PC-3 (cell line): ENCODE measurements around the gene SAMSN1. TPM values are rescaled to one million over a fixed set of nuclear protein-coding genes. Genes with fewer than 3 reads are reported as not detected.
"Not testable (repeated sequence)": the region's sequence is repeated elsewhere in the genome, so short reads cannot be mapped to it uniquely, and the experiment has no call there.

Source experiments
- ATAC-seq: fragments of 200-7000 bp; cut with Tn5 transposase; 2 replicates; pipeline ENCODE4 v1.9.1; 2020; ENCODE audit warnings: mild to moderate bottlenecking, moderate library complexity
- BruUV-seq: library from RNA; stranded (reverse); fragments of 400-500 nt; replicated peaks from 2 replicates; lab custom pipeline; 2021; lab: Mats Ljungman, UMichigan
- CTCF ChIA-PET: fragments of 300-600 bp; sonication (Branson Sonifier 250); formaldehyde crosslinking; loops from one replicate; lab custom pipeline; 2022; ENCODE audit warnings: antibody characterized with exemption; lab: Charles Lee
- POLR2A ChIA-PET: fragments of 300-600 bp; sonication (Branson Sonifier 250); formaldehyde crosslinking; loops from one replicate; lab custom pipeline; 2022; ENCODE audit warnings: antibody characterized with exemption; ENCODE audit not compliant: unreplicated experiment; lab: Charles Lee
- DNase-seq: peaks from one replicate; pipeline ENCODE4 v3.0.0-alpha.2; 2015
- H2AFZ ChIP-seq: fragments of 300-600 bp; sonication (generic); 2 replicates; pipeline ENCODE4 v1.6.0; 2016; ENCODE audit warnings: antibody characterized with exemption, low read length
- H3F3A ChIP-seq: fragments of 300-600 bp; sonication (generic); one replicate; pipeline ENCODE4 v1.6.0; 2017; ENCODE audit warnings: antibody characterized with exemption, low read length, control low read depth, mild to moderate bottlenecking; ENCODE audit not compliant: unreplicated experiment
- H3K27ac ChIP-seq: fragments of 300-600 bp; sonication (generic); 2 replicates; pipeline ENCODE4 v1.5.1; 2016; ENCODE audit warnings: mild to moderate bottlenecking, low read length
- H3K27me3 ChIP-seq: fragments of 300-600 bp; sonication (generic); 2 replicates; pipeline ENCODE4 v1.6.1; 2016; ENCODE audit warnings: low read length, mixed read lengths
- H3K36me3 ChIP-seq: fragments of 300-600 bp; sonication (generic); 2 replicates; pipeline ENCODE4 v1.6.1; 2016; ENCODE audit warnings: low read depth, mixed run types, low read length, mixed read lengths
- H3K4me1 ChIP-seq: fragments of 300-600 bp; sonication (generic); 2 replicates; pipeline ENCODE4 v1.5.1; 2016; ENCODE audit warnings: low read length; ENCODE audit not compliant: insufficient read depth
- H3K4me2 ChIP-seq: fragments of 300-600 bp; sonication (generic); 2 replicates; pipeline ENCODE4 v1.6.0; 2016; ENCODE audit warnings: low read length
- H3K4me3 ChIP-seq: fragments of 300-600 bp; sonication (generic); 2 replicates; pipeline ENCODE4 v1.5.1; 2016; ENCODE audit warnings: mild to moderate bottlenecking, low read length, mixed read lengths
- H3K79me2 ChIP-seq: fragments of 300-600 bp; sonication (generic); 2 replicates; pipeline ENCODE4 v1.6.1; 2017; ENCODE audit warnings: low read length, mixed read lengths
- H3K9ac ChIP-seq: fragments of 300-600 bp; sonication (generic); 2 replicates; pipeline ENCODE4 v1.6.0; 2016; ENCODE audit warnings: mild to moderate bottlenecking, low read length
- H3K9me2 ChIP-seq: fragments of 300-600 bp; sonication (generic); replicated peaks from 2 replicates; pipeline ENCODE4 v1.6.1; 2016; ENCODE audit warnings: mixed run types, low read length, mixed read lengths
- H3K9me3 ChIP-seq: fragments of 300-600 bp; sonication (generic); 2 replicates; pipeline ENCODE4 v1.6.1; 2016; ENCODE audit warnings: low read length, mixed read lengths
- H4K20me1 ChIP-seq: fragments of 300-600 bp; sonication (generic); 2 replicates; pipeline ENCODE4 v1.6.1; 2016; ENCODE audit warnings: low read length, mixed read lengths
- CTCF ChIP-seq: fragments of 300-600 bp; sonication (generic); conservative IDR thresholded peaks from 2 replicates; pipeline ENCODE4 v1.5.1; 2017; ENCODE audit warnings: antibody characterized with exemption, low read depth, mild to moderate bottlenecking, low read length
- EZH2 ChIP-seq: fragments of 300-600 bp; sonication (generic); IDR thresholded peaks from one replicate; pipeline ENCODE4 v1.6.1; 2017; ENCODE audit warnings: antibody characterized with exemption, mild to moderate bottlenecking, low read length; ENCODE audit not compliant: unreplicated experiment
- EZH2phosphoT487 ChIP-seq: fragments of 300-600 bp; sonication (generic); IDR thresholded peaks from 2 replicates; pipeline ENCODE4 v1.6.1; 2018; ENCODE audit warnings: mild to moderate bottlenecking, antibody characterized with exemption, low read length, borderline replicate concordance
- intact Hi-C: fragments of 100-400 bp; cut with micrococcal nuclease; formaldehyde crosslinking; loops from 2 replicates; pipeline ENCODE4 v1.9.0; 2023
- total RNA-seq: library from RNA; depleted of rRNA; stranded (reverse); fragments of >200 nt; gene quantifications from 2 replicates; pipeline ENCODE4 v1.2.3, GENCODE V29; 2014

SAMSN1 gene
- total RNA-seq, 1 experiment from 2014 or later, result not detected

DNA sequence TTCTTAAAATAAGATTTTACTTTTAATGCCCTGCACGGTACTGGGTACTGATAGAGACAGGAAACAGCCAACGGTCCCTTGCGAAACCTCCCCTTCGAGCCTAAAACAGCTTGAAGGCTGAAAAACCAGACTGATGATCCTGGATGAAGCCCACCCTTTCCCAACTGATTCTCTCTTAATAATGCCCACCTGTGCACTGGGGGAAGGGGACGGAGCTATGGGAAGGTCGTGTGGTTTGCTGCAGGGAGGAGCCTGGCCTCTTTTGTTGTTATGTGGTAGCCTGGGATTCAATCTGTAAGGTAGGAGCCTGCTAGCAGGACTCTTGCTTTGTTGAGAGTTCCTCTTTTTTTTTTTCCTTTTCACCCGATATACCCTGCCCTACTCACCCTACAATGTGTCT lies 25.6 kb downstream of the SAMSN1 start:
- H3K27me3 ChIP-seq, result peaks cover 17% of the 10 kb centered on the region
- H3K4me2 ChIP-seq, result no peak overlapping the region
- DNase-seq (no peak), ATAC-seq (no peak)
- H3F3A ChIP-seq, result no peaks in the 10 kb centered on the region
- H3K9me3 ChIP-seq, result no peaks in the 10 kb centered on the region
- H3K79me2 ChIP-seq, result no peaks in the 10 kb centered on the region
- H3K9ac ChIP-seq, result no peak overlapping the region
- POLR2A ChIA-PET, result no interaction called here
- H3K36me3 ChIP-seq, result no peaks in the 10 kb centered on the region
- no peak overlapping the region for H3K4me3 ChIP-seq
- no peak overlapping the region for H2AFZ ChIP-seq
- no peaks in the 10 kb centered on the region for H4K20me1 ChIP-seq
- CTCF ChIA-PET, result no interaction called here
- BruUV-seq, result no TSS peak
- no peak overlapping the region for H3K27ac ChIP-seq
- TF ChIP-seq CTCF, result no peak
- intact Hi-C loops, result no loop called here
- H3K9me2 ChIP-seq, result no peaks in the 10 kb centered on the region
- no peaks in the 10 kb centered on the region for H3K4me1 ChIP-seq

DNA sequence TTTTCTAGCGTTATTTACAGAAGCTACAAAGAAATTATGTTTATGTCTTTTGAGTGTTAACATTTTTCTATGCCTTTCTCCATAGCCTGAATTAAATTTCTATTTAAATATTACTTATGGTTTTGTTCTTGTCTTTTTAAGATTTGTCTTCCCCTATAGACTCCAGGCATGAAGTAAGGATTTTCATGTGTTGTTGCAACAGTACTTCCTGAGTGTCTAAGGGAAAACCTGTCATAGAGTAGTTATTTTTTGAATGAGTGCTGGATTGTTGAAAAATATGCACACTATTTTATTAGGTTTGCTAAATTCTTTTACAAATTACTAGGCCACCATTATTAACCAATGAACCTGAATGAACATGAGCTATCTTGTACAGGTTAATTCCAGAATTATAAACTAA lies 27.1 kb downstream of the SAMSN1 start:
- Histone ChIP-seq H3K27ac (no peak overlapping the region), H3K79me2 (no peaks in the 10 kb centered on the region), H3K4me3 (no peak overlapping the region), H3F3A (no peaks in the 10 kb centered on the region), H3K27me3 (peaks cover 17% of the 10 kb centered on the region), H3K4me2 (no peak overlapping the region), H3K4me1 (no peaks in the 10 kb centered on the region), H3K9ac (no peak overlapping the region), H4K20me1 (no peaks in the 10 kb centered on the region), H3K9me3 (no peaks in the 10 kb centered on the region), H2AFZ (no peak overlapping the region), H3K36me3 (no peaks in the 10 kb centered on the region), H3K9me2 (no peaks in the 10 kb centered on the region)
- CTCF ChIA-PET, result no interaction called here
- BruUV-seq, result no TSS peak
- TF ChIP-seq EZH2phosphoT487 (no peak), EZH2 (no peak), CTCF (no peak)
- POLR2A ChIA-PET, result no interaction called here
- DNase-seq, result no peak
- intact Hi-C loops, result loop anchor here (10.0 kb wide), 1 partner anchor 56 kb away; no protein-coding TSS in a partner anchor
- ATAC-seq, result no peak

GRCh38 chr21:14513804-14514203 lies 32.3 kb downstream of the SAMSN1 start:
- peaks cover 15% of the 10 kb centered on the region for H3K27me3 ChIP-seq
- CTCF ChIA-PET, result no interaction called here
- no peaks in the 10 kb centered on the region for H3K9me2 ChIP-seq
- H3K4me3 ChIP-seq, result no peak overlapping the region
- no peaks in the 10 kb centered on the region for H3K36me3 ChIP-seq
- intact Hi-C loops, result loop anchor here (10.0 kb wide), 1 partner anchor 61 kb away; no protein-coding TSS in a partner anchor
- no TSS peak for BruUV-seq
- H2AFZ ChIP-seq, result no peak overlapping the region
- POLR2A ChIA-PET, result no interaction called here
- DNase-seq (no peak), ATAC-seq (no peak)
- TF ChIP-seq EZH2phosphoT487, result no peak
- TF ChIP-seq EZH2, result no peak
- no peak for TF ChIP-seq CTCF
- H3F3A ChIP-seq, result no peaks in the 10 kb centered on the region
- no peaks in the 10 kb centered on the region for H3K4me1 ChIP-seq
- no peak overlapping the region for H3K4me2 ChIP-seq
- no peaks in the 10 kb centered on the region for H3K79me2 ChIP-seq
- no peak overlapping the region for H3K9ac ChIP-seq
- no peaks in the 10 kb centered on the region for H3K9me3 ChIP-seq
- H3K27ac ChIP-seq, result no peak overlapping the region
- no peaks in the 10 kb centered on the region for H4K20me1 ChIP-seq

DNA sequence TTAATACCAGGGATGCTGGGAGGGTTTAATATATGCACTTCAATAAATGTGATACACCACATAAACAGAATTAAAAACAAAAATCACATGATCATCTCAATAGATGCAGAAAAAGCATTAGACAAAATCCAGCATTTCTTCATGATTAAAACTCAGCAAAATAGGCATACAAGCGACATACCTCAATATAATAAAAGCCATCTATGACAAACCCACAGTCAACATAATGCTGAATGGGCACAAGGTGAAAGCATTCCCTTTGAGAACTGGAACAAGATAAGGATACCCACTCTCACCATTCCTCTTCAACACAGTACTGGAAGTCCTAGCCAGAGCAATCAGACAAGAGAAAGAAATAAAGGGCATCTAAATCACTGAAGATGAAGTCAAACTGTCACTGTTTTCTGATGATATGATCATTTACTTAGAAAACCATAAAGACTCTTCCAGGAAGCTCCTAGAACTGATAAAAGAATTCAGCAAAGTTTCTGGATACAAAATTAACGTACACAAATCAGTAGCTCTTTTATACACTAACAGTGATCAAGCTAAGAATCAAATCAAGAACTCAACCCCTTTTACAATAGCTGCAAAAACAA lies 39.2 kb downstream of the SAMSN1 start:
- H2AFZ ChIP-seq, H3K4me3 ChIP-seq, BruUV-seq, H3K9me3 ChIP-seq, ATAC-seq, H3K79me2 ChIP-seq, H3F3A ChIP-seq, H3K9ac ChIP-seq, H3K4me1 ChIP-seq, POLR2A ChIA-PET, CTCF ChIA-PET, H3K9me2 ChIP-seq, intact Hi-C loops, DNase-seq, H3K36me3 ChIP-seq, H3K4me2 ChIP-seq, H4K20me1 ChIP-seq, H3K27ac ChIP-seq: not testable (repeated sequence)
- peaks cover 14% of the 10 kb centered on the region; the same call in 1 of the 2 replicates for H3K27me3 ChIP-seq
